Body of pancreas (tissue), 4 donors: ENCODE measurements around the gene SELENOO.

Experiments
- CTCF ChIP-seq, 7 experiments: fragments of 450-650 bp in 4 of 7; fragments of 200-600 bp in 3 of 7; sonication (generic) in 3 of 7; IDR thresholded peaks; one replicate each; pipeline ENCODE4 v1.5.1; 2016 to 2019; ENCODE audit warnings: antibody characterized with exemption in 7 of 7
- POLR2A ChIP-seq, 3 donors: fragments of 450-650 bp; IDR thresholded peaks; one replicate each; pipeline ENCODE4 v1.6.1; 2016; ENCODE audit warnings: antibody characterized with exemption in 3 of 3, mild to moderate bottlenecking in 2 of 3

DNA sequence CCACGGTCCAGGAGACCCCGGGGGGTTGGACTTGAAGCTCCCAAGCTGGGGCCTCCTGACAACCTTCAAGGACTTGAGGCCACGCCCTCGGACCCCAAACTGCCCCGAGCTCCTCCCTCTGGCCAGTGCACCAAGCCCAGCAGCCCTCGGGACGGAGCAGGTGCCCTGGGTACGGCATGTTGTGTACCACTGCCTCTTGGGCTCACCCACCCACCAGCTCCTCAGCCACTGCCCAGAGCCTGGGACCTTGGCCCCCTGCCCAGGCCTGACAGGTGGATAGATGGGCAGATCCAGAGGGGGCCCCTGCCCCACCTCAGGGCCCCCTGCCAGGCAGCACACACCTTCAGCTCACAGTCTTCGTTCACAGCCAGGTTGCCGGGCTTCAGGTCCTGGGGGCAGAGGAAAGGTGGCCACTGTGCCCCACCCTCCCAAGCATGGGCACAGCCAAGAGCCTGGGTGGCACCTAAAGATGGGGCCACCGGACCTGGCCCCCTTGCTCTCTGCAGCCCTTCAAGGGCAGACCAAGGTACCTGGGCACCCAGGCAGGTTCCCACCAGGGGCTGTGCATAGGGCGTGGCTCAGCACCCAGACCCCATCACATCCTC is 55.5 kb downstream of the SELENOO start:
- TF ChIP-seq CTCF (IDR thresholded peaks at IDR 0.05) (no peak), POLR2A (IDR thresholded peaks at IDR 0.05) (no peak)
